GM23248 (cell line): ENCODE results near the gene MKRN2OS. TPM values are rescaled to one million over a fixed set of nuclear protein-coding genes. Genes with fewer than 3 reads are reported as not detected.

ENCODE experiments used
- DNase-seq: peaks from one replicate; pipeline ENCODE4 v3.0.0-alpha.2; 2015
- H2AFZ ChIP-seq: fragments of 200-600 bp; sonication (generic); 2 replicates; pipeline ENCODE4 v1.6.1; 2016; ENCODE audit warnings: antibody characterized with exemption
- H3F3A ChIP-seq: fragments of 200-600 bp; sonication (generic); 2 replicates; pipeline ENCODE4 v1.6.1; 2016; ENCODE audit warnings: mild to moderate bottlenecking, antibody characterized with exemption, mixed run types; ENCODE audit not compliant: insufficient read depth
- H3K27ac ChIP-seq: fragments of 200-600 bp; sonication (generic); 2 replicates; pipeline ENCODE4 v1.5.1; 2016; ENCODE audit warnings: mild to moderate bottlenecking
- H3K27me3 ChIP-seq: fragments of 200-600 bp; sonication (generic); replicated peaks from 2 replicates; pipeline ENCODE4 v1.6.1; 2016; ENCODE audit warnings: mild to moderate bottlenecking; ENCODE audit not compliant: insufficient read depth
- H3K36me3 ChIP-seq: fragments of 200-600 bp; sonication (generic); 2 replicates; pipeline ENCODE4 v1.6.1; 2016; ENCODE audit warnings: low read depth, mild to moderate bottlenecking
- H3K4me1 ChIP-seq: fragments of 200-600 bp; sonication (generic); 2 replicates; pipeline ENCODE4 v1.6.1; 2016; ENCODE audit warnings: mild to moderate bottlenecking; ENCODE audit not compliant: insufficient read depth
- H3K4me2 ChIP-seq: fragments of 200-600 bp; sonication (generic); one replicate; pipeline ENCODE4 v1.6.1; 2016; ENCODE audit warnings: mild to moderate bottlenecking; ENCODE audit not compliant: unreplicated experiment
- H3K4me3 ChIP-seq: fragments of 200-600 bp; sonication (generic); 2 replicates; pipeline ENCODE4 v1.5.1; 2016; ENCODE audit warnings: mild to moderate bottlenecking
- H3K79me2 ChIP-seq: fragments of 200-600 bp; sonication (generic); 2 replicates; pipeline ENCODE4 v1.6.1; 2016; ENCODE audit warnings: mild to moderate bottlenecking; ENCODE audit not compliant: insufficient read depth
- H3K9ac ChIP-seq: fragments of 200-600 bp; sonication (generic); 2 replicates; pipeline ENCODE4 v1.6.1; 2016; ENCODE audit warnings: mild to moderate bottlenecking
- H3K9me2 ChIP-seq: fragments of 200-600 bp; sonication (generic); 2 replicates; pipeline ENCODE4 v1.6.1; 2016; ENCODE audit warnings: mixed run types, mild to moderate bottlenecking, moderate library complexity; ENCODE audit not compliant: insufficient read depth
- H3K9me3 ChIP-seq: fragments of 200-600 bp; sonication (generic); one replicate; pipeline ENCODE4 v1.6.1; 2017; ENCODE audit warnings: low read depth
- H4K20me1 ChIP-seq: fragments of 200-600 bp; sonication (generic); 2 replicates; pipeline ENCODE4 v1.6.0; 2016; ENCODE audit not compliant: insufficient read depth
- EZH2 ChIP-seq: fragments of 200-600 bp; sonication (generic); IDR thresholded peaks from 2 replicates; pipeline ENCODE4 v1.6.1; 2018; ENCODE audit warnings: antibody characterized with exemption, mild to moderate bottlenecking; ENCODE audit not compliant: insufficient read depth, poor library complexity, severe bottlenecking
- EZH2phosphoT487 ChIP-seq: fragments of 200-600 bp; sonication (generic); IDR thresholded peaks from 2 replicates; pipeline ENCODE4 v1.6.1; 2018; ENCODE audit warnings: antibody characterized with exemption, moderate library complexity, mild to moderate bottlenecking, low read depth; ENCODE audit not compliant: insufficient read depth
- WGBS, 2 experiments: methylation state at CpG; one replicate each; pipeline ENCODE4 v1.1.6; 2015 to 2017; ENCODE audit warnings: low lambda C conversion rate in 2 of 2, low coverage in 1 of 2; ENCODE audit errors: missing lambda C conversion rate in 2 of 2; 5-methylcytosine and 5-hydroxymethylcytosine counted together
- in situ Hi-C: fragments of 300-500 bp; cut with MboI; formaldehyde crosslinking; loops from 2 replicates; pipeline ENCODE4 v1.15.0; 2020
- polyA plus RNA-seq: library from polyadenylated mRNA; unstranded; fragments of >200 nt; fragmentation: Nextera tagmentation; extraction: Ambion mirVana; gene quantifications from 2 replicates; pipeline ENCODE4 v1.2.1, GENCODE V29; 2016
- total RNA-seq: library from RNA; depleted of rRNA; stranded (reverse); fragments of >200 nt; shearing (Covaris generic); gene quantifications from 2 replicates; pipeline ENCODE4 v1.2.3, GENCODE V29; 2014

MKRN2OS gene
- total and polyA plus RNA-seq, 2 experiments from 2014 or later, result not detected

DNA sequence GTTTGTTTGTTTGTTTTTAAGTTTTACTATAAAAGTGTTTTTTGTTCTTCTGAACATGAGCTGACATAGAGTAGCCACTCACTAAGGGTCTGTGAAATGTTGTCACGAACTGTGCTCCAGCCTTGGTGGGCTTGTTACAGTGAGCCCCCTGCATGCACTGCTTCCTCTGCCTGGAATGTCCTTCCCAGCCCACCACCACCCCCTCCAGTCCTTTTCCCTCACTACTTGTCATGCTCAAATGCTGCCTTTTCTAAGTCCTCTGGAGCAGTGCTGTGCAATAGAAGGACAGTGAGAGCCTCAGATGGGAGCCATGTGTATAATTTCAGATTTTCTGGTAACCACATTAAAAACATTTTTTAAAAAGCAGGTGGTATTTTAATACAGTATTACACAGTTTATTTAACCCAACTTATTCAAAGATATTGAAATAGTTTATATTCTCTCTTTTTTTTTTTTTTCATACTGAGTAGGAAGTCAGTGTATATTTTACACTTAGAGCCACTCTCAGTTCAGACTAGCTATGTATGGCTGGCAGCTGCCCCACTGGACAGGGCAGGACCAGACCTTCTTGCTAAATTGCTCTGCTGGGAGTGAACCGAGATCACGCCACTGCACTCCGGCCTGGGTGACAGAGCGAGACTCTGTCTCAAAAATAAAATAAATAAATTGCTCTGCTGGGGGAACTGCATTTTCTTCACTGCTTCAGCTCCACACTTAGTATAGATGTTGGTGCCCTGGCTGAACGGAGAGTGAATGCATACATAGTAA lies 26.9 kb downstream of the MKRN2OS start:
- Histone ChIP-seq H3K36me3 (no peaks in the 10 kb centered on the region), H3K4me3 (no peak overlapping the region), H3K4me2 (no peak overlapping the region), H3K27me3 (no peaks in the 10 kb centered on the region), H3K9me3 (no peaks in the 10 kb centered on the region), H4K20me1 (no peaks in the 10 kb centered on the region), H2AFZ (no peak overlapping the region), H3K4me1 (no peaks in the 10 kb centered on the region), H3F3A (no peaks in the 10 kb centered on the region), H3K79me2 (no peaks in the 10 kb centered on the region), H3K9ac (no peak overlapping the region), H3K27ac (no peak overlapping the region), H3K9me2 (no peaks in the 10 kb centered on the region)
- no peak for DNase-seq
- TF ChIP-seq EZH2 (no peak), EZH2phosphoT487 (no peak)
- in situ Hi-C loops, result no loop called here
- WGBS, 2 experiments, result 92 to 96% methylated on average over 6 of the region's 6 CpGs

DNA sequence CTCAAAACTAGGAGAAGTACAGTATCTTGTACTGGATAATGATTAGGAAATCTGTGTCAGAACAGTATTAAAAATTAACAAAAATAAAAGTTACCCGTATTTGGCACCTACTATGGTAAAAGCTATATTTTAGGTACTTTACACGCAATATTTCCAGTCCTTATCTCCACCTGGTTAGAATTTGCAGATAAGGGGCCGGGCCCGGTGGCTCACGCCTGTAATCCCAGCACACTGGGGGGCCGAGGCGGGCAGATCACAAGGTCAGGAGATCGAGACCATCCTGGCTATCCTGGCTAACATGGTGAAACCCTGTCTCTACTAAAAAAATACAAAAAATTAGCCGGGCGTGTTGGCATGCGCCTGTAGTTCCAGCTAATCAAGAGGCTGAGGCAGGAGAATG lies 28.4 kb downstream of the MKRN2OS start:
- WGBS, 2 experiments, result 94 to 99% methylated on average over 11 of the region's 11 CpGs
- H3K27me3 ChIP-seq, result no peaks in the 10 kb centered on the region
- no peak overlapping the region for H3K27ac ChIP-seq
- TF ChIP-seq EZH2phosphoT487 (no peak), EZH2 (no peak)
- DNase-seq, result no peak
- no peak overlapping the region for H3K4me2 ChIP-seq
- H3K9ac ChIP-seq, result no peak overlapping the region
- in situ Hi-C loops, result no loop called here
- no peaks in the 10 kb centered on the region for H3K9me2 ChIP-seq
- H3K36me3 ChIP-seq, result no peaks in the 10 kb centered on the region
- no peaks in the 10 kb centered on the region for H3K9me3 ChIP-seq
- H3K4me1 ChIP-seq, result no peaks in the 10 kb centered on the region
- no peak overlapping the region for H2AFZ ChIP-seq
- no peak overlapping the region for H3K4me3 ChIP-seq
- H3F3A ChIP-seq, result no peaks in the 10 kb centered on the region
- no peaks in the 10 kb centered on the region for H3K79me2 ChIP-seq
- no peaks in the 10 kb centered on the region for H4K20me1 ChIP-seq

DNA sequence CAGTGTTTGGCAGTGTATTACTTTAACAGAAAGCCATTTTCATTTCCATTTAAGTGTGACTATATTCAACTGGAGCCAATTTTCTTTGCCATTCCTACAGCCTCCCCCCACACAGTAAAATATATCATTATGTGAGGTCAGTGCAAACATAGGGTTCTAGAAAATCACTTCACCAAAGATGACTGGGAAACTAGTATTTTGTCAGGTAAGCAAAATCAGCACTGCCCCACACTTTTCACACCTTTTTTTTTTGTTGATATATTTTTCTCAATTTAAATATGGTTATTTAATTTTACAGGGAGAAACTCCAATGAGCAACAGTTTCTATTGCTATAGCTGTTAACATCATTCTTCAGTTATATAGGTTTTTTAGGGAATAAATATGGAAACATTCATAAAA lies 29.7 kb downstream of the MKRN2OS start:
- Histone ChIP-seq H3K4me1 (no peaks in the 10 kb centered on the region), H3K9ac (no peak overlapping the region), H3K27ac (no peak overlapping the region), H3K27me3 (no peaks in the 10 kb centered on the region), H3K9me2 (no peaks in the 10 kb centered on the region), H3K79me2 (no peaks in the 10 kb centered on the region), H3K9me3 (no peaks in the 10 kb centered on the region), H3K4me2 (no peak overlapping the region), H3F3A (no peaks in the 10 kb centered on the region), H3K36me3 (no peaks in the 10 kb centered on the region), H2AFZ (no peak overlapping the region), H4K20me1 (no peaks in the 10 kb centered on the region), H3K4me3 (no peak overlapping the region)
- in situ Hi-C loops, result no loop called here
- DNase-seq, result no peak
- TF ChIP-seq EZH2phosphoT487, result no peak
- no peak for TF ChIP-seq EZH2

DNA sequence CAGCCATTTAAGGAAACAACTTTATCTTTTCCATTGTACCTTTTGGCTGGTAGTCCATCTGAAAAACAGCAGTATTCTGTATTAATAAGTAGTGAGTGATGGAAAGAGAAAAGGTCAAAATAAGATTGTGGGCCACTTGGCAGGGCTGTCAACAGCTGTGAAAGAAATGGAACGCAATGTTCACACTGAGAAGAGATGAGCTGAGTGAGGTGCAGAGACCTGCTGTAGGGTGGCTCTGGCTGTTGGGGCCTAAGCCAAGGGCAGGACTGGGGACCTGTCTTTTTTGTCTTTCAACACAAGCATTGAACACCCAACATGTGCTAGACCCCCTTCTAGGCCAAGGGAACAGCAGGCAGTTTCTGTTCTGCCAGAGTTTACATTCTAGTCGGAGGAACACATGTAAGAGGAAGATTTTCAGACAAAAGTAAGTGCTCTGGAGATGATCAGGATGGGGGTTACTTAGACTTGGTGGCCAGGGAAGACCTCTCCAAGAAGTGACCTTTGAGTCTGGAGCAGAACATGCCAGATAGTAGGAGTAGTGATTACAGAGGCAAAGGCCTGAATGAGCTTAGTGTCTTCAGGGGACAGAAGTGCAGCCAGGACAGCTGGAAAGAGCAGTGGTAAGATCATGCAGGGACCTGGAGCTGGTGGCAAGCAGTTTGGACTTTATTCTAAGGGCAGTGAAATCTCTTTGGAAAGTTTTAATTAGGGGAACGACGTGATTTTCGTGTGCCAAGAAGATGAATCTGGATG lies 31.4 kb downstream of the MKRN2OS start:
- DNase-seq, result no peak
- H3K4me3 ChIP-seq, result no peak overlapping the region
- no peaks in the 10 kb centered on the region for H3K27me3 ChIP-seq
- in situ Hi-C loops, result no loop called here
- TF ChIP-seq EZH2, result no peak
- H3K36me3 ChIP-seq, result no peaks in the 10 kb centered on the region
- 95 to 97% methylated on average over 5 of the region's 5 CpGs for WGBS, 2 experiments
- H3K27ac ChIP-seq, result no peak overlapping the region
- no peak overlapping the region for H2AFZ ChIP-seq
- peaks cover 3% of the 10 kb centered on the region for H3K4me1 ChIP-seq
- no peaks in the 10 kb centered on the region for H3K79me2 ChIP-seq
- H3K9ac ChIP-seq, result no peak overlapping the region
- no peaks in the 10 kb centered on the region for H3K9me3 ChIP-seq
- no peaks in the 10 kb centered on the region for H4K20me1 ChIP-seq
- no peak overlapping the region for H3K4me2 ChIP-seq
- H3F3A ChIP-seq, result peaks cover 7% of the 10 kb centered on the region
- no peaks in the 10 kb centered on the region for H3K9me2 ChIP-seq
